DMS153 treated with DMSO at 0.1 percent for 48 hours (cell line): Measurements from ENCODE around the gene MYF6.

Experiments used
- DNase-seq: peaks from one replicate; lab custom pipeline; 2025; ENCODE audit not compliant: unreplicated experiment; lab: John Stamatoyannopoulos, UW

MYF6 gene

DNA sequence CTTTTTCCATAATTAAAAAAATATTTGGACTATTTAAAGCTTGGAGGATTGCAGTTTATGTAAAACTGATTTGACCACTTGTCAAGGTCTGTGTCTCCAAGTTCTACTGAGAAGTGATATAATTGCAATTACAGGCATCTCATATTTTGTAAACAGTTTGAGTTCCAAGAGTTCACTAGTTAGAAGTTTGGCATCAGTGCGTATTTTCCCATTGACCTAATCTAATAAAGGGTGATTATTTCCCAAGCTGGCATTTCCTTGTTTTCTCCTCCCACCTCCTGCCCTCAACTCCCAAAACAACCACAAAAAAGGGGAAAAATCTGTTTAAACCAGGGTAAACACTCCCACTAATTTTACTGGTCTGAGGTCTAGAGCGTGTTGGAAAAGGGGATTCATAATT lies 3.0 kb upstream of the MYF6 start:
- no peak for DNase-seq

DNA sequence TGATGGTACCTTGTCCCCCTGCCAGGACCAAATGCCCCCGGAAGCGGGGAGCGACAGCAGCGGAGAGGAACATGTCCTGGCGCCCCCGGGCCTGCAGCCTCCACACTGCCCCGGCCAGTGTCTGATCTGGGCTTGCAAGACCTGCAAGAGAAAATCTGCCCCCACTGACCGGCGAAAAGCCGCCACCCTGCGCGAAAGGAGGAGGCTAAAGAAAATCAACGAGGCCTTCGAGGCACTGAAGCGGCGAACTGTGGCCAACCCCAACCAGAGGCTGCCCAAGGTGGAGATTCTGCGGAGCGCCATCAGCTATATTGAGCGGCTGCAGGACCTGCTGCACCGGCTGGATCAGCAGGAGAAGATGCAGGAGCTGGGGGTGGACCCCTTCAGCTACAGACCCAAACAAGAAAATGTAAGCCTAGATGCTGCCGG lies 410 bp downstream of the MYF6 start:
- no peak for DNase-seq

DNA sequence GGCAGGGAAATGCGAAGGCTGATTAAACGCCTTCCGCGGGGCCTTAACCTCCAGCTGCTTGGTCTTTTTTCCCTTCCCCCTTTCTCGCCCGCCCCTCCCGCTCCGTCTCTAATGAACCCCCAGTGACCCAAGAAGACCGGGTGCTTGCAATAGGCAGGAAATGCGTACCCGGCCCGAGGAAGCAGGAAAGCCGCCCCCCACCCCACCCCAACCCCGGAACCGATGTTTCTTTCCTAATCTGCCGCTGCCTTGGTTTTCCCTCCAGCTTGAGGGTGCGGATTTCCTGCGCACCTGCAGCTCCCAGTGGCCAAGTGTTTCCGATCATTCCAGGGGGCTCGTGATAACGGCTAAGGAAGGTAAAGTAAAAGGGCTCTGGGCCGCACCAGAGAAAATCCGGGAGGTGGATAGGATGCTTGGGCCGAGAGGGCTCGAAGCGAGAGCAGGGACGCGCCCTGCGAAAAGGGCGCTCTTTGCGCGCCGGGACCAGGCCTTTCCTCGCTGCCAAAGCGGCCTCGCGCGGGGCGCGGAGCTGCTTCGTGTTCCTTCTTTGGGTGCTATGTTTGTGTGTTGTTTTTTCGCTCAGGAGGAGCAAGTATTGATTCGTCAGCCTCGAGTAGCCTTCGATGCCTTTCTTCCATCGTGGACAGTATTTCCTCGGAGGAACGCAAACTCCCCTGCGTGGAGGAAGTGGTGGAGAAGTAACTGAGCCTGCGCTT lies 983 bp downstream of the MYF6 start:
- DNase-seq: no peak

DNA sequence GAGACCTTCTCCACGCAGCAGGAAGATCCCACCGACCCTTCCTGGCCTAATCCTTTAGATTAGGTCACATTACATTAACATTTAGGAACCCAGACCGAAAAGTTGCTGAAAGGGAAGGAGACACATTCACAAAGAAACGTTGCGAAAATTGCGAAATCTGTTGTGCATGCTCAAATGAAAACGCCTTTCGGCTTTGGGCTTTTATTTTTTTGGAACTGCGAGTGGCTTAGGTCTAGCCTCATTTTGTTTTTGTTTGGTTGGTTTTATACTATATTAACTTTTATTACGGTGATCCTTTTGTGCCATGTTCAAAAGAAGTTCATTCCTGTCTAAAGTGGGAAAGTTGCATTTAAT lies 1.5 kb downstream of the MYF6 start:
- no peak for DNase-seq

DNA sequence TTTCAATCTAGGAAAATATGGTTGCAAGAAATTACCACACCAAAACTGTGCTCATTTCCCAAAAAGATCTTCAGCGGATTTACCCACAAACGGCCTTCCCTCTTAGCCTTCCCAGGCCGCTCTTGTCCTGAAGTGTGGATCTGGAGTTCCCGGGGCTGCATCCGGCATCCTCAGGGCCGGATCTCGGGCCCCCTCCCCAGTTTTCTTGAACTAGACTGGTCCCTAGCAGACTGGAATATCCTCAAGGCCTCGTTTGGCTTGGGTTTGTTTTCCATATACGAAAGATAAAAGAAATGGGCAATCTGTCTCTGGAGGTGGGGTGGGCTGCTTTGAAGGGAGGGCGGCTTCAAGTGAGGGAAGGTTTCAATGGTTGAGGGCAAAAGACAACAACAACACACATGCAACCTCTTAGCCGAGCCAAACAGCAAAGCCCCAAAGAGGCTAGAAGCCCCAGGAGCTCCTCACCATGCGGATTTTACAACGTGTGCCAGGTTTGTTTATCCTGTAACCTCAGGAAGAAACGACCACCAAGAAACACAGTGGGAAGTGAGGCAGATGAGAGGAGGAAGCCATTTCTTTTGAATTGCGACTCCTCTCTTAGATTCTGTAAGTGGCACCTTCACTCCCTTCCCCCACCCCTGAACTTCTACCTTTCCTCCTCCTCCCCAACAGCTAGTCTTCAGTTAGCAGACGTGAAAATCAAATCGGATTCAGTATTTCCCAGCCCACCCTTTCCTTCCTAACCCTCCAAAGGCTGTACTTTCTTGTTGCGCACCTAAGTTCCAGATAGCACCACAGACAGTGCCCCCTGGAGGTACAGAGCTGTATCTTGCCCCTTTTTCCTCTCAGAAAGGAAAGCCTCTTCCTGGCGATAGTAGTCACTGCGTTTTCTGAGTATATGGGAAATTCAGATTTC lies 2.6 kb downstream of the MYF6 start:
- DNase-seq: no peak

DNA sequence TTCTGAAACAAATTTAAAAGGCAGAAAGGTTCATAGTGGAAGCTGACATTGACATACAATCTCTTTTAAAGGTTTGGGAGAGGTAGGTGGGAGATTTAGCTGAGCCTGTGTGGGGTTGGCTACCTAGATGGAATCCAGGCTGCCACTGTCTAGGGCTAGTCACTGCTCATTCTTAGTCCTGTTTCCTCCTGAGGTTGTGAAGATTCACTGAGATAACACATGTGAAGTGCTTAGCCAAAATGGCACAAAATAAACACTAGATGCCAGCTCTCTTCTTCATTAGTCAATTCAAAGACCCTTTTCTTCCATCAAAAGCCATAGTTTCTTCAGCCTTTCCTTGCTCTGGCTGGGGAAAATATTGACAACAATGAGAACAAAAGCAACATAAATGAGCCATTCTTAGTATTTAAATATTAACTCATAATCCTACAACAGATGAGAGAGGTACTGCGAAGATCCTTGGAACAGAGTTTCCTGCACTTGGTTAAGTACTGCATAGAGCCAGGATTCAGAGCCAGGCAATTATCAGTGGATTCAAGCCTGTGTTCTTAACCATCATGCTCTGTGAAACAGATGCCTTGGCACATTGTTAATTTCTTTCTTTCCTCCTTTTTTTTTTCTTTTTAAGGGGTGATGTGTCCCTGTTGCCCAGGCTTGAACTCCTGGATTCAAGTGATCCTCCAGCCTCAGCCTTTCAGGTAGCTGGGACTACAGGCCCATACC lies 3.5 kb downstream of the MYF6 start:
- no peak for DNase-seq

DNA sequence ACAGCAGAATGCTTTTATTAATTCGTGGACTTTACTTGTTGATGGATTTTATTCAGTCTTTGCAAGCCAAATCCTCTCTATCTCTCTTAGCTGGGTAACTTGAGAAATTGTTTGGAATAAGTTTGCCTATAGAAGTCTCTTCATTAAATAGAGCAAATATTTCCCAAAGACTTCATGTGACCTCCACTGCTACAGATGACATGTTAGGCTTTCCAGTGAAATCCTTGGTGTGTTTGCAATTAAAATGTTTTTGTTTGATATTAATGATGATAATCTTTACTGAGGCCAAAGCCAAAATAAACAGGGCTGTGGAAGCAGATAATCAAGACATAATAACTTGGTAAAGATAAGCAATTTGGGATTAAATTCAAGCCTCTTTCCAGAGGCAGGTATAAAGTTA lies 4.4 kb downstream of the MYF6 start:
- no peak for DNase-seq

DNA sequence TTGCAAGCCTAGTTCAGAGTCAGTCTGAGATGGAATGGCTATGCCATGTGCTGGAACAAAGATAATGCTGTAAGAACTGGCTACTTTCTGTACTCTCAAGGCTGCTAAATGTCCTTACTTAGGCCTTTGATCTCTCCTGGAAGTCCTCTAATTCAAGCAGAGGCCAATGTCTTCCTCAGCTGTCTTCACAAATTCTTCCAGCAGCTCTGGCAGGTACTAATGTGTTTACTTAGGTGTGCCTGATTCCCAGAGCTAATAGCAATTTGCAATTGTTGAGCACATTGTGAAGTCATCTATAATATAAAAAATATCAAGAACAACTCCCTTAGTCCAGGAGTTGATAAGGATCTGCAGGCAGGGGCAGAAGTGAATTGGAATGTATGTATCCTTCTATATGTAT lies 5.4 kb downstream of the MYF6 start:
- DNase-seq: no peak

DNA sequence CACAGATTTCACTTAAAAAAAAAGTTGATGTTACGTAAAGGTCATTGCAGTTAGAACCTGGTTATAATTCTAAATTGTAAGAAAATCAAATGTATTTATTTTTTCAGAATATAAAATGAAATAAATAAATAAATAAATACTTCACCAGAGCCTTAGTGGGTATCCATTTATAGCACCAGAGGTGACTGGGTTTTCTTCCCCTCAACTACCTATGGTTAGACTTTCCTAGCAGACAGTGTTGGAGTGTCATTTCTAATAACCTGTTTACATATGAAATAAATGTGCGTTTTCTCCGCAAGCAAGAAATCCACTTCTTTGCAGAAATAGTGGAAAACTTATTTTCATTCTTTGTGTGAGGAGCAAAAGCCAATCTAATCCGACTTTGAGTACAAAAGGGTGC lies 6.0 kb downstream of the MYF6 start:
- no peak for DNase-seq

DNA sequence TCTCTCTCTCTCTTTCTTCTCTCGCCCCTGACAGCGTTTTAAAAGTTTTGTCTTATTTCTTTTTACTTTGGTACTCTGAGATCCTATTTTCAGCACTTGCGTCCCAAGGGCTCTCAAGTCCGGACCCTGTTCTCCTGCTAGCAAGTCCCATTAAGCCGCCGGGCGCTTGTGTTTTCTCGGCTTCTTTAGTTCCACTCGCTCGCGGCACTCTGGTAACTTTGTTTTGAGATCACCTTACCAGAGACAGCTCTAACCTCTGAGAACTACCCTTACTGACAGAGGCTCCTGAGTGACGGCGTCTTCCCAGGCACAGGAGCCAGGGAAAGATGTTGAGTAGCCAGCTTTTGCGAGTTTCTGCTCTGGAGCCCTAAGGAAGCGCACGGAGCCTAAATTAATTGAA lies 6.6 kb downstream of the MYF6 start:
- DNase-seq: no peak

DNA sequence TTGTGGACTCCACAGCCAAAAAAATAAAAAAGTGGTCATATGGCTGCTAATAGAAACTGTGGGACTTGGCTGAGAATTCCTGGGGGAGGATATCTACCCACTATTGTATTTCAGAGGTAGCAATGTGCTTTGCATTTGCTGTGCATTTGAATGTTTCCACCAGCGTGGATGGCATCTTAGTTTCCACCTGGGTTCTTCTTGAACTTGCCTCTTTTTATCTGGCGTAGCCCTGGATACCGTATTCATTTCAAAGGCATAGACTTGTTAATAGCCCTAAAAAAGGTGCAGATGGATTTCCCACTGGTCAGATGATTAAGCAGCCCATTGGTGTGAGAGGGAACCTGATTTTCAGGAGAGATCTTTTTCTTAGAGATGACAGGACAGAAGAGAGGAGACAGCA lies 7.4 kb downstream of the MYF6 start:
- no peak for DNase-seq

DNA sequence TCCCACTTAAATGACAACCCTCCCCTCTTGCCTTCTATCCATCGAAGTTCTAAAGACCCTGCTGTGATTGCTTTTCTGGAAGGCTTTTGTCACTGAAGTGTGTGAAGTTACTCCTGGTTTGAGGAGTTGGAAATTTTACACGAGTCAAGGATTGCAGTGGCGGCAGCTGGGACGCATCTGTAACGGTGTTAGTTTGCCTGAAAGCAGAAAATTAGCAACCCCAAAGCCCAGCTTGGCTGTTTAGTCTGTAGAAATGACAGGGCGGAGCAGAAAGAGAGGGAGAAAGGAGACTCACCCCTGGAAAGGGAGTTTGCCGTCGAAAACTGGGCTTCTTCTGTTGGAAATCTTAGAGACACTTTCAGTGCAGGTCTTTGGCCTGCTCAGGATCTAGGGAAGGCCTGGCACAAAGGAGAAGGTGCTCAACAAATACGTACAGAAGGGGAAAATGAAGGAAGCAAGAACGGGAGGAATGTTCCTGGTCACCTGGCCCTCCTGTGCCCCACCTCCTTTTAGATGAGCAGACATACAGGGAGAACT lies 8.3 kb downstream of the MYF6 start:
- no peak for DNase-seq

DNA sequence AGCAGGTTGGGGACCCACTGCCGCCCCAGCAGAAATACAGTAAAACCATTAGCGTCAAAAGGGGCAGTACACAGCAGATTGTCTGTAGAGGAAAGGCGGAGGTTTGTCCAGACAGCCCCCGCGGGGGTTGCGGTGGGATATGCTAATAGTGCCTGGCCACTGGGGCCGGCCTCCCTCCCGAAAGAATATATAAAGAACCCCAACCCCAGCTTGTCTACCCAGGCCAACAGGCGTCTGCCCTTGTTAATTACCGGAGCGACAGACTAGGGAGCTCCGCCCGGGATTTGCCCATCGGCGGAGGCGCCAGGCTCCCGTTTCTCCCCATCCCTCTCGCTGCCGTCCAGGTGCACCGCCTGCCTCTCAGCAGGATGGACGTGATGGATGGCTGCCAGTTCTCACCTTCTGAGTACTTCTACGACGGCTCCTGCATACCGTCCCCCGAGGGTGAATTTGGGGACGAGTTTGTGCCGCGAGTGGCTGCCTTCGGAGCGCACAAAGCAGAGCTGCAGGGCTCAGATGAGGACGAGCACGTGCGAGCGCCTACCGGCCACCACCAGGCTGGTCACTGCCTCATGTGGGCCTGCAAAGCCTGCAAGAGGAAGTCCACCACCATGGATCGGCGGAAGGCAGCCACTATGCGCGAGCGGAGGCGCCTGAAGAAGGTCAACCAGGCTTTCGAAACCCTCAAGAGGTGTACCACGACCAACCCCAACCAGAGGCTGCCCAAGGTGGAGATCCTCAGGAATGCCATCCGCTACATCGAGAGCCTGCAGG lies 9.4 kb downstream of the MYF6 start, which contains the start of gene MYF5:
TSS of gene MYF5 (plus strand) at position 217 of the 774 bp plus-strand sequence. CDS start at position 369, 152 bp downstream.
- DNase-seq: no peak

DNA sequence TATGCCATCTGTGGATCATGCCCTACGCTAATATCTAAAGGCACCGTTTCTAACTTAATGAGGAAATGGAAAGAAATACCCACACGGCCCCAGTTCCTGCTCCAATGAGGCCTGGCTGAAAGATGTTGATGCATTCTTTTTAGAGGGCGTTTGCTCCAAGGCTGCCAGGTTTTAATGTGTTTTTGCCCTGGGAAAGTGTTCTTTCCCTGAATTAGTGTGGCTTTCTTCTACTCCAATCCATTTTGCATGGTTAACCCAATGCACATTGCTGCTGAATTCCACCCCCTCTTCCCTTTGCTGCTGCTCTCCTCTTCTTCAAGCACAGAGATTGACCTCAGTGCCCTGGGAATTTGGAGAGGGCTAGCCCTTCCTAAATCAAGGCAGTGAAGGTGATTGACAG lies 10.4 kb downstream of the MYF6 start:
- no peak for DNase-seq

DNA sequence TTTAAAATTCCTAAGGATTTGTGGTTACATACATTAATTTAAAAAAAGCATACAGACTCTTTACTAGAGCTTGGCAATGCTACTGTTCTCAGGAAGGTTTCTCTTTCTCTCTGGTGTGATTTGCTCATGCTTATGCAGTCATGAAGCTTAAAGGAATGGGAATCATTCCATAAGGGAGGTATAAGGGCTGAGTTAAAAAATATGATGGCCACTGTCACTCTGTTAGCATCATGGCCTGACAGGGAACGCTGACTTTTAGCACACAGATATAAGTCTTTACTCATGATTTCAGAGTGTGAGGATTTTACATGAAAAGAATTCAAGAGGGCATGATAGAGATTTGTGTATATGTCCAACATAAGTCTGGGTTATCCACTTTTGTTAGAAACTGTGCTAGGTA lies 13.1 kb downstream of the MYF6 start:
- DNase-seq: no peak

DNA sequence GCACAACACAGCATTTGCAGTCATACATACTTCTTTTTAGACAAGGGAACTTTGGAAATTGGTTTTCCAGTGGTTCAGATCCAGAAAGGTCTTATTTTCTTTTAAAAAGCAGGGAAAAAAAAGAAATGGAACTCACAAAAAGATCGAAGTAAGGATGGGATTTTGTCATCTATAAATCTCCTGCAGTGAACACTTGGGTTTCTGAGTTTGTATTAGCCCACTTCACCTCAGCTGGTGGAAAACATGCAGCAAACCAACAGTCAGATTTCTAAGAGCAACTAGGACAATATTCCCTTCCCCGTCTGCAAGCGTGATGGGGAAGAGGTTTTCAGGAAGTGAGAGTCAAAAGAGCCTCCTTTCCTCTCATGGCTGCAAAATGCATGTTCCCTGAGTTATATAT lies 13.9 kb downstream of the MYF6 start:
- DNase-seq: no peak

DNA sequence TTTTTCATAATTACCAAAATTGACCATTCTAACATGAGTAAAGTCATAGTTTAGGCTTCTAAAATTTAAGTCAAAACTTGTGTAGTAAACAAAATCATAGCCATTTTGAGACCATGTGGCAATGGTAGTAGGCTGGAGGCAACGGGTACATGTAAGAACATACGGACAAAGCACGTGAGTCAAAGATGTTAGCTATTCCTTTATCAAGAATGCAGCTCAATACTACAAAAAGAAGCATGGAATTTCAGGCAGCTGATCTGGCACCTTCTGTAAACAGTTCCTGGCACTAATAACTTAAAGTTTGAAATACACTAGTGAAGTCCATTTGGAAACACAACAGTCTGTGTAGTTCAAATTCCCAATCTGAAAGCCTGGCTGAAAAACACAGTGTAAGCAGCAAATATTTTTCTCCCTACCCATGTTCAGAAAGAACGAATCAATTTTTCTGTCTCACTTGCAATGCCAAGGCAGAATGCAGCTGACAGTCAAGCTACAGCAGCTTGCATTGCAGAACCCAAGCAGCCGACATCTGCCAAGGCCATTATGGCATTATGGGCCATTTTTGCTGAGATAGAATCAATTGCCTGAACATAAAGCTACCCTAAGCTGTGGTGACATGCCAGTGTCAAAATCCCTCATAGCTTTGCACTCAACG lies 38.5 kb downstream of the MYF6 start:
- DNase-seq: no peak

DNA sequence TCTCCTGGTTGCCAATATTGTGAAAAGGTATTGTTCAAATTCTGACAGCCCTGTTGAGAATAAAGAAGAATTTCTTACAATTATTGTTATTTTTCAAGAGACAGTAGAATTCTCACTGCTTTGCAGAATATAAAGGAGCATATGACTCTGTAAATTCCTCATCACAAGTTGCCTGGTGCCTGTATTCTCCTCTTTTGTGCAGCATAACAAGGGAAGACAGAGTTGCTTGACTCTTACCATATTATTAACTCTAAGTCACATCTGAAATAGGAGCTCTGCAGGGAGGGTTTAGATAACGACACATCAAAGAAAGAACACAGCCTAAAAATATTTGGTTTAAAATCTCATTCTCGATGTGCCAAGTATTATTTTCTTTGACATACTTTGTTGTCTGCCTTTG lies 40.4 kb downstream of the MYF6 start:
- DNase-seq: no peak

DNA sequence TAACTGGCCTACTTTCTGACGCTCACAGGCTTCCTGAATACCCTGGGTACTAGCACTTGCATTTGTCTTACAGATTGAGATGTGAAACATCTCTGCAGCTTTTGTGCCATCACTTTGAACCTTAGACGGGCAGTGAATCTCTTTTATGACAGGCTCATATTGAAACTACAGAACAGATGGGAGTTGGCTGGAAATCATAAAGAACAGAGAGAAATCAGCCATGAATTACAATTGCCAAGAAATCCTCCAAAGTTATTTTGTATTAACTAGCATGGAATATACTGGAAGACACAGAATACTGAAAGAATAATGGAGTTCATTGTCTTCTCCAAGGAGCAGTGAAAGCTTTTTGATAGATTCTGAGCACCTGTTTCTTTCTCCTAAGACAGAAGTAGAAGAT lies 42.0 kb downstream of the MYF6 start:
- no peak for DNase-seq

DNA sequence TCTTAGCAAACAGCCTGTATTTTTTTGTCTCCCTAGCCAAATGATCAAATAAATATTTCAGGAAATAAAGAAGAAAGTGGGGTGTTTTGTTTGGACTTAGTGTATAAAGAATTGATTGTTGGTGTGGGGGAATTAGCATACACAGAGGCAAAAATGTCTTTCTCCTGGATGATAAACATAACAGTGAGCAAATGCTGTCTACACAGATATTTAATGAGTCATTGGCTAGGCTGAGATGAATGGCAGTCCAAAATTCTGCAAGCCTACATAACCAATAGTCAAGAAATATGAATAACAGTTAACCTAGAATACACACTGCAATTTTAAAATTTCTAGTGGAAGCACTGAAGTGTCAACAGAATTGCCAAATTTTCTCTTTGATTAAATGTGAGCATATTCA lies 45.0 kb downstream of the MYF6 start:
- DNase-seq: no peak
